GM12878 (cell line): Measurements from ENCODE around the gene ZNF101. TPM values are rescaled to one million over a fixed set of nuclear protein-coding genes. Genes with fewer than 3 reads are reported as not detected.

Experiments used
- ATAC-seq: fragments of 200-7000 bp; cut with Tn5 transposase; 3 replicates; pipeline ENCODE4 v1.9.1; 2020; ENCODE audit warnings: mild to moderate bottlenecking, moderate library complexity
- BruUV-seq: library from RNA; stranded (reverse); fragments of 400-500 nt; replicated peaks from 2 replicates; lab custom pipeline; 2021; lab: Mats Ljungman, UMichigan
- CTCF ChIA-PET: fragments of 300-600 bp; sonication (Branson Sonifier 250); formaldehyde crosslinking; extraction: SDS; loops from one replicate; lab custom pipeline; 2021; ENCODE audit warnings: inconsistent platforms; lab: Yijun Ruan, JAX
- POLR2A ChIA-PET: fragments of 350-600 bp; formaldehyde crosslinking; extraction: SDS; loops from one replicate; lab custom pipeline; 2021; ENCODE audit warnings: inconsistent platforms; lab: Charles Lee
- RAD21 ChIA-PET: fragments of 300-600 bp; sonication (Branson Sonifier 250); formaldehyde crosslinking; loops from one replicate; lab custom pipeline; 2023; ENCODE audit warnings: antibody characterized with exemption; ENCODE audit not compliant: unreplicated experiment; lab: Charles Lee
- SMC1A ChIA-PET: fragments of 300-600 bp; sonication (Branson Sonifier 250); formaldehyde crosslinking; loops from one replicate; lab custom pipeline; 2023; ENCODE audit not compliant: unreplicated experiment, uncharacterized antibody; lab: Charles Lee
- DNase-seq: peaks from one replicate; pipeline ENCODE4 v3.0.0-alpha.2; 2011; ENCODE audit warnings: low read depth, low spot score
- FAIRE-seq: peaks from 3 replicates; lab custom pipeline; 2011; peaks lifted over from hg19 to GRCh38; lab: Jason Lieb, UNC
- H2AFZ ChIP-seq: 2 replicates; pipeline ENCODE4 v1.6.0; 2011; ENCODE audit warnings: low read depth, low read length, control low read depth; ENCODE audit not compliant: control insufficient read depth
- H3K27ac ChIP-seq: 2 replicates; pipeline ENCODE4 v1.5.1; 2011; ENCODE audit warnings: control low read depth; ENCODE audit not compliant: control insufficient read depth, insufficient read depth
- H3K27me3 ChIP-seq, 2 experiments: replicated peaks in 1 of 2; 2 replicates each; pipeline versions ENCODE4 v1.6.0 to v1.6.1; 2011; ENCODE audit warnings: low read length in 1 of 2; ENCODE audit not compliant: control insufficient read depth in 2 of 2, insufficient read depth in 2 of 2
- H3K36me3 ChIP-seq, 2 experiments: 2 replicates each; pipeline ENCODE4 v1.5.1; 2011; ENCODE audit warnings: low read length in 1 of 2; ENCODE audit not compliant: control insufficient read depth in 2 of 2, insufficient read depth in 2 of 2
- H3K4me1 ChIP-seq: 2 replicates; pipeline ENCODE4 v1.6.1; 2011; ENCODE audit warnings: mild to moderate bottlenecking, low read length, moderate library complexity, mixed read lengths; ENCODE audit not compliant: control insufficient read depth, insufficient read depth
- H3K4me2 ChIP-seq: 2 replicates; pipeline ENCODE4 v1.6.0; 2011; ENCODE audit warnings: control low read depth; ENCODE audit not compliant: control insufficient read depth, insufficient read depth
- H3K4me3 ChIP-seq: fragments of 200-600 bp; sonication (generic); 2 replicates; pipeline ENCODE4 v1.5.1; 2016
- H3K79me2 ChIP-seq: 2 replicates; pipeline ENCODE4 v1.6.0; 2011; ENCODE audit warnings: low read length; ENCODE audit not compliant: control insufficient read depth, insufficient read depth
- H3K9ac ChIP-seq: 2 replicates; pipeline ENCODE4 v1.8.0; 2011; ENCODE audit warnings: low read length, control low read depth, mixed read lengths; ENCODE audit not compliant: control insufficient read depth, insufficient read depth
- H3K9me3 ChIP-seq: replicated peaks from 3 replicates; pipeline ENCODE4 v1.5.1; 2011; ENCODE audit warnings: mild to moderate bottlenecking, low read length; ENCODE audit not compliant: control insufficient read depth, insufficient read depth
- H4K20me1 ChIP-seq: 2 replicates; pipeline ENCODE4 v1.6.0; 2011; ENCODE audit not compliant: control insufficient read depth, insufficient read depth
- BRCA1 ChIP-seq: IDR thresholded peaks from 2 replicates; pipeline ENCODE4 v1.6.1; 2011; ENCODE audit warnings: low read depth, low read length, improper control_type of control experiment
- ETV6 ChIP-seq, 2 experiments: fragments of 450-650 bp in 1 of 2; IDR thresholded peaks in 1 of 2; conservative IDR thresholded peaks in 1 of 2; 2 replicates each; pipeline ENCODE4 v1.6.1; 2014; ENCODE audit warnings: antibody characterized with exemption in 1 of 2, borderline replicate concordance in 1 of 2, low read depth in 1 of 2, mild to moderate bottlenecking in 1 of 2, moderate library complexity in 1 of 2
- FOS ChIP-seq: IDR thresholded peaks from 3 replicates; pipeline ENCODE4 v1.6.1; 2011; ENCODE audit warnings: borderline replicate concordance; ENCODE audit not compliant: insufficient read length; ENCODE audit errors: extremely low read depth
- HCFC1 ChIP-seq: fragments of 150-350 bp; IDR thresholded peaks from 2 replicates; pipeline ENCODE4 v1.6.1; 2014; ENCODE audit warnings: low read length
- HSF1 ChIP-seq: fragments of 150-350 bp; IDR thresholded peaks from 2 replicates; pipeline ENCODE4 v1.6.1; 2014; ENCODE audit warnings: mild to moderate bottlenecking, low read depth, low read length
- IRF4 ChIP-seq: IDR thresholded peaks from 2 replicates; pipeline ENCODE4 v1.6.1; 2011; ENCODE audit warnings: low read depth, low read length
- JUNB ChIP-seq: IDR thresholded peaks from 2 replicates; pipeline ENCODE4 v1.6.1; 2016; ENCODE audit warnings: antibody characterized with exemption, mild to moderate bottlenecking
- MEF2A ChIP-seq: IDR thresholded peaks from 2 replicates; pipeline ENCODE4 v1.6.1; 2011; ENCODE audit warnings: low read depth, mild to moderate bottlenecking, low read length, moderate library complexity; ENCODE audit not compliant: insufficient read depth
- MEF2B ChIP-seq: fragments of 450-650 bp; IDR thresholded peaks from 2 replicates; pipeline ENCODE4 v1.6.1; 2018; ENCODE audit warnings: mild to moderate bottlenecking, moderate library complexity; ENCODE audit not compliant: partially characterized antibody, poor library complexity, severe bottlenecking
- MYC ChIP-seq: IDR thresholded peaks from 2 replicates; pipeline ENCODE4 v1.6.1; 2011; ENCODE audit warnings: mild to moderate bottlenecking, low read length, moderate library complexity, inconsistent platforms; ENCODE audit not compliant: insufficient read depth, insufficient replicate concordance, insufficient read length, severe bottlenecking
- PAX5 ChIP-seq: IDR thresholded peaks from 2 replicates; pipeline ENCODE4 v1.6.1; 2011; ENCODE audit warnings: low read depth, low read length, borderline replicate concordance
- POLR2AphosphoS5 ChIP-seq: IDR thresholded peaks from 2 replicates; pipeline ENCODE4 v1.6.1; 2011; ENCODE audit warnings: mild to moderate bottlenecking, low read length, inconsistent platforms
- SP1 ChIP-seq: IDR thresholded peaks from one replicate; pipeline ENCODE4 v1.6.1; 2011; ENCODE audit warnings: low read depth, low read length
- YBX1 ChIP-seq: fragments of 450-650 bp; IDR thresholded peaks from 2 replicates; pipeline ENCODE4 v1.6.1; 2016; ENCODE audit warnings: antibody characterized with exemption
- YY1 ChIP-seq: IDR thresholded peaks from 2 replicates; pipeline ENCODE4 v1.6.1; 2011; ENCODE audit warnings: low read depth, mild to moderate bottlenecking, low read length
- ZBTB40 ChIP-seq: fragments of 450-650 bp; IDR thresholded peaks from 2 replicates; pipeline ENCODE4 v1.6.1; 2016; ENCODE audit warnings: mild to moderate bottlenecking, moderate library complexity, borderline replicate concordance
- ZNF207 ChIP-seq: fragments of 450-650 bp; IDR thresholded peaks from 2 replicates; pipeline ENCODE4 v1.6.1; 2014; ENCODE audit warnings: antibody characterized with exemption, mild to moderate bottlenecking, borderline replicate concordance
- WGBS: methylation state at CpG from one replicate; pipeline ENCODE4 v1.1.6; 2016; ENCODE audit warnings: low lambda C conversion rate; ENCODE audit not compliant: insufficient replicate concordance, insufficient coverage; ENCODE audit errors: missing lambda C conversion rate; 5-methylcytosine and 5-hydroxymethylcytosine counted together
- in situ Hi-C: fragments of 300-500 bp; cut with MboI; formaldehyde crosslinking; loops from 9 replicates; pipeline ENCODE4 v1.14.3; 2018; ENCODE audit warnings: mixed read lengths
- intact Hi-C: fragments of 100-400 bp; cut with micrococcal nuclease; formaldehyde crosslinking; loops from one replicate; pipeline ENCODE4 v1.14.2; 2022; ENCODE audit not compliant: unreplicated experiment
- polyA plus RNA-seq, 11 experiments: library from polyadenylated mRNA; depleted of rRNA in 4 of 11; unstranded in 6 of 11; stranded (reverse) in 5 of 11; fragments of >200 nt; fragmentation: Nextera tagmentation in 4 of 11; fragmentation: Illumina TruSeq in 1 of 11; extraction: Ambion mirVana in 4 of 11; extraction: Trizol in 1 of 11; gene quantifications; 1 replicate in 1 of 11; 2 replicates in 10 of 11; pipeline versions ENCODE4 v1.2.1 to v1.2.3, GENCODE V29; 2011 to 2016; ENCODE audit warnings: inconsistent platforms in 2 of 11, missing spikeins in 2 of 11, low read depth in 1 of 11
- total RNA-seq, 4 experiments: library from RNA; depleted of rRNA in 3 of 4; stranded (reverse); fragments of >200 nt in 3 of 4; fragmentation: Illumina TruSeq in 1 of 4; extraction: Trizol in 1 of 4; gene quantifications; 2 replicates each; pipeline versions ENCODE4 v1.2.1 to v1.2.3, GENCODE V29; 2013 to 2021
- TF ChIP-seq, protein P1 (sequence below): fragments of 450-650 bp; IDR thresholded peaks from 2 replicates; pipeline ENCODE4 v1.6.1; 2017; ENCODE audit warnings: borderline replicate concordance

ZNF101 gene
- total and polyA plus RNA-seq, 10 of the 15 experiments (the other 5 are each of a cell fraction or from before 2014, with no cell fraction given), result 15.2 to 40.5 (median 19.8) TPM

GRCh38 chr19:19719798-19720197 lies 51.2 kb downstream of the ZNF101 start (continued):
- no peak for TF ChIP-seq MEF2B

- no TSS peak for BruUV-seq
Measured at GRCh38 chr19:19721896-19722295, 53.3 kb downstream of the ZNF101 start.

More at GRCh38 chr19:19721896-19722295, 53.3 kb downstream of the ZNF101 start:
- in situ Hi-C loops, result no loop called here
- Histone ChIP-seq H3K9me3 (peaks cover 12% of the 10 kb centered on the region; the same call in 2 of the 3 replicates), H4K20me1 (no peaks in the 10 kb centered on the region), H3K4me2 (no peak overlapping the region), H3K79me2 (no peaks in the 10 kb centered on the region), H3K27me3 (no peaks in the 10 kb centered on the region), H3K27ac (no peak overlapping the region), H3K9ac (no peak overlapping the region), H2AFZ (no peak overlapping the region), H3K4me3 (no peak overlapping the region), H3K36me3 (no peaks in the 10 kb centered on the region), H3K4me1 (no peaks in the 10 kb centered on the region)
- TF ChIP-seq IRF4, result no peak
- TF ChIP-seq, protein P1, sequence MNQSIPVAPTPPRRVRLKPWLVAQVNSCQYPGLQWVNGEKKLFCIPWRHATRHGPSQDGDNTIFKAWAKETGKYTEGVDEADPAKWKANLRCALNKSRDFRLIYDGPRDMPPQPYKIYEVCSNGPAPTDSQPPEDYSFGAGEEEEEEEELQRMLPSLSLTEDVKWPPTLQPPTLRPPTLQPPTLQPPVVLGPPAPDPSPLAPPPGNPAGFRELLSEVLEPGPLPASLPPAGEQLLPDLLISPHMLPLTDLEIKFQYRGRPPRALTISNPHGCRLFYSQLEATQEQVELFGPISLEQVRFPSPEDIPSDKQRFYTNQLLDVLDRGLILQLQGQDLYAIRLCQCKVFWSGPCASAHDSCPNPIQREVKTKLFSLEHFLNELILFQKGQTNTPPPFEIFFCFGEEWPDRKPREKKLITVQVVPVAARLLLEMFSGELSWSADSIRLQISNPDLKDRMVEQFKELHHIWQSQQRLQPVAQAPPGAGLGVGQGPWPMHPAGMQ, result no peak
- no peak for TF ChIP-seq FOS
- no peak for TF ChIP-seq ZNF207
- no peak for TF ChIP-seq PAX5
- no peak for TF ChIP-seq POLR2AphosphoS5
- no peak for TF ChIP-seq ETV6 (conservative IDR thresholded peaks at IDR 0.05 in 1 of 2, IDR thresholded peaks at IDR 0.05 in 1 of 2; ENCODE audit: borderline replicate concordance in 1 of 2, low read depth in 1 of 2)
- TF ChIP-seq ZBTB40, result no peak
- TF ChIP-seq JUNB, result no peak
- TF ChIP-seq YBX1, result no peak
- no peak for TF ChIP-seq BRCA1
- no peak for TF ChIP-seq YY1
- TF ChIP-seq MYC, result no peak
- no peak for TF ChIP-seq MEF2A
- no peak for TF ChIP-seq HCFC1
- no peak for TF ChIP-seq SP1
- TF ChIP-seq HSF1, result no peak
- no peak for ATAC-seq
- no peak for DNase-seq
- POLR2A ChIA-PET, result no interaction called here
- SMC1A ChIA-PET, result no interaction called here
- intact Hi-C loops, result no loop called here
- RAD21 ChIA-PET, result no interaction called here
- 100% methylated on average over 2 of the region's 2 CpGs for WGBS
- CTCF ChIA-PET, result no interaction called here
- no peak for FAIRE-seq
